GM12873 (cell line): ENCODE measurements around the gene TSC2.
A peak's percentile ranks its signal among the peaks of the same experiment; 100 is the strongest.

Experiments used
- CTCF ChIP-seq: IDR thresholded peaks from 2 replicates; pipeline ENCODE4 v1.5.1; 2012; ENCODE audit warnings: low read depth, mild to moderate bottlenecking, moderate library complexity, low read length, control low read depth; ENCODE audit not compliant: insufficient read depth; ENCODE audit errors: missing control alignments

The TSC2 gene

DNA sequence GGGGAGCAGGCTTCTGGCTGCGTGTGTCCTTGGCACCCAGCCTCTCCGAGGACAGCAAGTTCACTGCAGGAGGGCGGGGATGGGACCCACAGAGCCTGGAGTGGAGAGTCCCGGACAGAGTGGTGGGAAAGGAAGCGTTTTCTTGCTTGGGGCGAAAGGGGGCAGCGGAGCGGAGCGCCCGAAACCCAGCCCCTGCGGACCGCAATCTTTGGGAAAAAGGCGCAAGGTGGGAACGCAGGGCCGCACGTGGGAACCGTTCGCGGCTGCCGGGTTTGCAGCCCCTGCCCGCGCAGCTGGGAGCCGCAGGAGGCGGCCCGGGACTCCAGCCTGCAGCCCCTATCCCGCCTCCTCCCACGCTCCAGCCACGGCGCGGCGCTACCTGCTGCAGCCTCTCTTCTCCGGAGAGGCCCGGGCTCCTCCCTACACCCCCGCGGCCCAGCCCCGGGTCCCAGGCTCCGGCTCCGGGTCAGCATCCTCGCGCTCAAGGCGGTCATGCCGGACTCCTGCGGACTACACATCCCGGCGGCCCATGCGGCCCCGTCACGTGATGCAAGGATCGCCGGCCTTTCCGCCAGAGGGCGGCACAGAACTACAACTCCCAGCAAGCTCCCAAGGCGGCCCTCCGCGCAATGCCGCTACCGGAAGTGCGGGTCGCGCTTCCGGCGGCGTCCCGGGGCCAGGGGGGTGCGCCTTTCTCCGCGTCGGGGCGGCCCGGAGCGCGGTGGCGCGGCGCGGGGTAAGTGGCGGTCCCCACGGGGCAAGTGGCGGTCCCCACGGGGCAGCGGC lies at the start of gene TSC2, which contains the start of gene NTHL1:
TSC2 (plus strand) TSS at position 656 of the 786 bp plus-strand sequence. CDS start 631 bp downstream, outside the sequence.
NTHL1 (minus strand) TSS at position 505 of the 786 bp plus-strand sequence; CDS start at position 494, 11 bp downstream.
- TF ChIP-seq CTCF = peak; percentile 9

GRCh38 chr16:1998360-1998835 lies 49.4 kb upstream of the TSC2 start:
- no peak for TF ChIP-seq CTCF

- no peak for TF ChIP-seq CTCF
Observed at GRCh38 chr16:1998852-1999801, 48.7 kb upstream of the TSC2 start.

DNA sequence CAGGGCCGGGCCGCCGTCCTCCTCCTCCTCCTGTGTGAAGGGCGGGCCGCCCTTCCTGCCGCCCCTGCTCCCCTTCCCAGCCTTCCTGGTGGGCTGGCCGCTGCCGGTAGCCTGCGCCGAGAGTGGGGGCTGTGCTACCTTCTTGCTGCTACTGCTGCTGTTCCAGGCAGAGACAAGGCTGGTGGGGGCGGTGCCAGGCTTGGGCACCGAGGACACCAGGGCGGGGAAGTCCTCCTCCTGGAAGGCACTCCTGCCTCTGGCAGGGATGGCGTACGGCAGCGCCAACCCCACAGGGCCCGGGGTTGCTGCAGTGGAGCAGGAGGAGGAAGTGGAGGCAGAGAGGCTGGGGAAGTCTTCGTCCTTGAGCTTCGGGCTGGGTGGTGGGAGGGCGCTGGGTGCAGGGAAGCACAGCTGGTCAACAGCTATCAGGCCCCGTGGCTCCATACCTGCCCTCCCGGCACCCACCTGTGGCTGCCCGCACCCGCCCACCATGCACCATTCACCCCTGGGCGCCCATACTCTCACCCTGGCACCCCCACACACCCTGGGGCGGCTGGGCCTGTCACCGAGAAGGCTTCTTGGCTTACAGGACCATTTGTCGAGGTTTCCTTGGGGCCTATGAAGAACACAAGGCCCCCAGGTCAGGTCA lies 47.8 kb upstream of the TSC2 start:
- TF ChIP-seq CTCF = no peak

DNA sequence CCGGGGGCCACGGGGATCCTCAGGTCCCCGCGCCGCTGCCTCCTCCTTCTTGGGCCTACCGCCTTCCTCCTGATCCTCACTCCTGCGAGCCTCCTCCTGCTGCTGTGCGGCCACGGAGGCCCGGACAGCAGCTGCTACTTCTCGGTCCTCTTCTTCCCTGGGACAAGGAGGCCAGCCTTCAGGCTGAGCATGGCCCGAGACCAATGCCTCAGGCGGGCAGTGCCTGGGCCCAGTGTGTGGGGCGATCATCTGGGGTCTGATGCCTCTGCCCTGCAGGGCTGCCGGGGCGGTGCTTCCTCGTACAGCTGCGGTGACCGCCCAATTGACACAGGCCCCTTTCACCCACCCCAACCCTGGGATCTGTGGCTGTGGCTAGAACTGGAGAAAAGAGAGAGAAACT lies 46.8 kb upstream of the TSC2 start:
- TF ChIP-seq CTCF = no peak

- no peak for TF ChIP-seq CTCF
Observed at GRCh38 chr16:2001456-2002355, 46.1 kb upstream of the TSC2 start.
